ENCODE measurements around the gene GALNT13. TPM values are rescaled to one million over a fixed set of nuclear protein-coding genes. Genes with fewer than 3 reads are reported as not detected.

GALNT13 gene
- total RNA-seq, 1 donor from 2014 or later = not detected

DNA sequence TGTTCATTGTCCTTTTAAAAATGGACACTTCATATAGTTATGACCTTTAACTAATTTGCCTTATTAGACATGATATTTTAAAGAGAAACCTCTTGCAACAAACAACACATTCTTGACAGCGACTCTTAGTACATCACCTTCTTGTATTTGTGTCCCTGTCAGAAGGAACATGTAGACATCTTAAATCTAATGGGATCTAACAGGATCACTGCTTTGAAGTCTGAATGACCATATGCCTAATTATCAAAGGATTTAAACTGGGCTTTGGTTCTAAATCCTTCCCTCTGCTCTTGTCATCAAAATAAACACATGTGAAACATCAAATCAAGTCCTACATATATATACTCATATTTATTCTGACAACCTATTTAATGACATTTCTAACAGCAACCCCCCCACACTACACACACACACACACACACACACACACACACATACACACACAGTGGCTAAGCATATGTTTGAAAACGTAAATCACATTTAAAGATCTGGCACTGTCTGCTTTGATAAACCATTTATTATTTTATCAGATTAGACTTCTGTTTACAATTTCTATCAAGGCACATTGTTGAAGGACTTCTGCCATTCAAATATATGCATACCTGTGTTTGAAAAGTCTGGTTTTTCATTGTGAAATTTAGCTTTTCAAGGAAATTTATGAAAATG, 4.2 kb downstream of the GALNT13 start:
- POLR2A ChIA-PET = no interaction called here
- intact Hi-C loops (cut with micrococcal nuclease) = no loop called here
- no peak for TF ChIP-seq CTCF (IDR thresholded peaks at IDR 0.05)
- ATAC-seq (ENCODE audit: low read depth) = no peak
- H3K27me3 Mint-ChIP-seq = peaks cover 19% of the 10 kb centered on the region
- DNase-seq = no peak
- peaks cover 3% of the 10 kb centered on the region for H3K4me1 Mint-ChIP-seq
- no peak overlapping the region for H3K4me3 Mint-ChIP-seq
- H3K27ac Mint-ChIP-seq = no peak overlapping the region
- H3K36me3 Mint-ChIP-seq (ENCODE audit: low read depth) = no peaks in the 10 kb centered on the region
- CTCF ChIA-PET = no interaction called here
- H3K9me3 Mint-ChIP-seq = no peaks in the 10 kb centered on the region

DNA sequence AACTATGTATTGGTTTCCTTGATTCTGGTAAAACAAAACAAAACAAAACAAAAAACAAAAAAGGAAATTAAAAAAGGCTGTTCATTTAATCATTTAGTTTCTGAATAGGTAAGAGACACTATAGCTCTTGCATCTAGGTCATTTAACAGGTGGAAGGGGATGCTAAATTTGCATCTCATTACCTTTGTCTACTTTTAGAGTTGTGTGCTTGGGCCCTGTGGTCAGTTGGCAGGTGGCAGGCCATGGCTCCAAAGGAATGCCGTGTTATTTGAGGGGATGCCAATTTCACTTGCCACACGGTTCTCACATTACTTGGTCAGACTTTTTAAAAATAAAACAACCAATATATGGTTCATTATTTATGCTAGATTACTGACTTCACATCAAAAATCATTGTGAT, 9.2 kb downstream of the GALNT13 start:
- no peak overlapping the region for H3K4me3 Mint-ChIP-seq
- intact Hi-C loops (cut with micrococcal nuclease) = no loop called here
- TF ChIP-seq CTCF (IDR thresholded peaks at IDR 0.05) = no peak
- no peak overlapping the region for H3K27ac Mint-ChIP-seq
- POLR2A ChIA-PET = no interaction called here
- no peak for DNase-seq
- no peak for ATAC-seq (ENCODE audit: low read depth)
- CTCF ChIA-PET = no interaction called here
- no peaks in the 10 kb centered on the region for H3K36me3 Mint-ChIP-seq (ENCODE audit: low read depth)
- H3K4me1 Mint-ChIP-seq = no peaks in the 10 kb centered on the region
- H3K27me3 Mint-ChIP-seq = no peaks in the 10 kb centered on the region
- H3K9me3 Mint-ChIP-seq = peaks cover 3% of the 10 kb centered on the region

- Mint-ChIP-seq H3K9me3 (peaks cover 11% of the 10 kb centered on the region), H3K36me3 (ENCODE audit: low read depth) (no peaks in the 10 kb centered on the region), H3K4me1 (no peaks in the 10 kb centered on the region), H3K4me3 (no peak overlapping the region), H3K27me3 (no peaks in the 10 kb centered on the region), H3K27ac (no peak overlapping the region)
- DNase-seq (no peak), ATAC-seq (ENCODE audit: low read depth) (no peak)
- no peak for TF ChIP-seq CTCF (IDR thresholded peaks at IDR 0.05)
- ChIA-PET POLR2A (no interaction called here), CTCF (no interaction called here)
- intact Hi-C loops (cut with micrococcal nuclease) = no loop called here
These were observed 15.1 kb downstream of the GALNT13 start for GRCh38 chr2:153886833-153887232.

DNA sequence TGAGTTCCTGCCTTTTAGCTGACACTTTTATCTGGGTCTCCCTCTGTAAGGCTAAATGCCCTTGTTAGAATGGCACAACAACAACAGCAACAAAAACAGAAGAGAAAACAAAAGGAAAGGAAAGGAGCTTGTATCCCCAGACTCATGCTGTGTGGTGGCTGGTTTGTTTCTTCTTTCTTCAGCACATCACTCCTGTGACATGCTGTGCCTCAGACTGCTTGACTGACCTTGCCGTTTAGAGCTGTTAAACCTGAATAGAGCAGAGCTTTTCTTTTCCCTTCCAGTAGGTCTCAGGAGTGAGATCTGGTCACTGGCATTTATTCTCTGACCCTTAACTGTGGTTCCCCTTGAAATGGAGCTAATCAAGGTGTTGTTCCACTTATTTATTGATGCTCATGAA, 18.9 kb downstream of the GALNT13 start:
- H3K4me3 Mint-ChIP-seq = no peak overlapping the region
- no peak overlapping the region for H3K27ac Mint-ChIP-seq
- no peaks in the 10 kb centered on the region for H3K4me1 Mint-ChIP-seq
- no peaks in the 10 kb centered on the region for H3K27me3 Mint-ChIP-seq
- no peaks in the 10 kb centered on the region for H3K36me3 Mint-ChIP-seq (ENCODE audit: low read depth)
- no peak for TF ChIP-seq CTCF (IDR thresholded peaks at IDR 0.05)
- ATAC-seq (ENCODE audit: low read depth) (no peak), DNase-seq (no peak)
- CTCF ChIA-PET = no interaction called here
- POLR2A ChIA-PET = no interaction called here
- peaks cover 12% of the 10 kb centered on the region for H3K9me3 Mint-ChIP-seq
- intact Hi-C loops (cut with micrococcal nuclease) = no loop called here

GRCh38 chr2:153891051-153891450, 19.3 kb downstream of the GALNT13 start:
- Mint-ChIP-seq H3K4me3 (no peak overlapping the region), H3K27ac (no peak overlapping the region), H3K4me1 (no peaks in the 10 kb centered on the region), H3K9me3 (peaks cover 12% of the 10 kb centered on the region), H3K27me3 (no peaks in the 10 kb centered on the region), H3K36me3 (ENCODE audit: low read depth) (no peaks in the 10 kb centered on the region)
- intact Hi-C loops (cut with micrococcal nuclease) = no loop called here
- no peak for TF ChIP-seq CTCF (IDR thresholded peaks at IDR 0.05)
- no peak for ATAC-seq (ENCODE audit: low read depth)
- DNase-seq = no peak
- ChIA-PET POLR2A (no interaction called here), CTCF (no interaction called here)

All from activated B cell treated with CpG ODN at 0.5 μM for 24 hours (primary cell).